HL-60/S4 (cell line): ENCODE results near the gene TFB1M.

Source experiments
- in situ Hi-C: fragments of 300-500 bp; cut with MboI; formaldehyde crosslinking; loops from 2 replicates; pipeline ENCODE4 v1.14.3; 2022; ENCODE audit warnings: low sequenced_read_pairs

Gene TFB1M

DNA sequence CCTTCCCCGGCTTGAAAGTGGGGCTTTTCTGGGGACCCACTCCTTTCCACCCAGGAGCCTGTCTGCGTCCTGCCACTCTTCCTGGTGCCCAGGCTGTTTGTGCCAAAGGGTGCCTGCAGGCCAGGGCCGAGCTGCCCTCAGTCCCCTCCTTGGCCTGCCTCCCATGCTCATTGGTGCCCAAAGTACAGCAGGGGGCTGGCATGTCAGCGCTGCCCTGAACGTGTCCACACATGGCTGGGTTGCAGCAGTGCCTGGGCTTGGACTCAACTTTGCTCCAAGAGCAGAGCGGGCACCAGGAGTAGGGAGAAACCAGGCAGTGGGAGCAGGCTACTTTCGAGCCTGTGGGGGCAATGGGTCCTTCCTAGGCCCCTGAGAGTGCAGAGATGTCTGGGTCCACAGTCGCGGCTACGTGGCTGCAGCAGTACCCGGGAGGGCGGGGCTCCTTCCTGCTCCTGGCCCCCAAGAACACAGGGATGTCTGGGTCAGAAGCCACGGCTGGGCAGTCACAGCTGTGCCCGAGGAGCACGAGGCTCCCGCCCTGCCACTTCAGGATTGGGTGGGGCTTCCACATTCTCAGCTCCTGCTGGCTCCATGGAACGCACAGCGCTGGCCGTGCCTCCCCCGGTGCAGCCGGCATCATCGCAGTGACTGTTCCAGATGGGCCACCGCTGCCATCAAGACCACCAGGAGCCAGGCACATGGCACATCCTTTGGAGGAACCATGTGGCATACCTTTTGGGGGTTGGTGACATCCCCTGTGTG, 100.5 kb downstream of the TFB1M start:
- in situ Hi-C loops = no loop called here

DNA sequence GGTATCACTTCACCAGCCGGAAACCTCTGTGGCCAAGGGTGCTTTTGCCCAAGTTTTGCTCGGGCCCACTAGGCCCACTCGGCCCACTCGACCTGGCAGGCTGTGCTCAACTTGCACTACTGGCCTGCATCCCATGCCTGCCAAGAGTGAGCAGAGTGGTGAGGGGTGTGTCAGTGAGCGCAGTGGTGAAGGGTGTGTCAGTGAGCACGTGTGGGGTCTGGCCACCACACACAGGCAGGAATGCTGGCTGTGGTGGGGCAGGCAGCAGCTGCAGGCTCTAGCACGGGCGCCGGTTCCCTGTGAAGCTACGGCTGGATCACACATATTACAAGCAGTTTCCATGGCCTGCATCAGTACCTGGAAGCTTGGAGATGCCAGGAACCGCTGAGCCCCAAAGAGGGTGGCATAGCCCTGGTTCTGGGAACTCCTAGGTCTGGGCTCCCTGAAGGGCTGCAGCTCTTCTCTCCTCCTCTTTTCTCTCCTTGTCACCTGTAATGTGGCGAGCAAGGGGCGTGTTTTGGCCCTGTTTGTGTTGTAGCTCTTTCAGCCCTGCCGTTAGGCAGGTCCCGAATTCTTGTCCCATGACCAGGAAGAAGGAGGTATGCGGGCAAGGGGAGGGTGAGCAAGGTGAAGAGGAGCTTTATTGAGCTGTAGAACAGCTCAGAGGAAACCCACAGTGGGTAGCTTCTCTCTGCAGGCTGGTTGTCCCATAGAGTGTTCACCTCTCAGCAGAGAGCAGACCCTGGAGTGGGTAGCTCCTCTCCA, 101.5 kb downstream of the TFB1M start:
- in situ Hi-C loops = no loop called here

DNA sequence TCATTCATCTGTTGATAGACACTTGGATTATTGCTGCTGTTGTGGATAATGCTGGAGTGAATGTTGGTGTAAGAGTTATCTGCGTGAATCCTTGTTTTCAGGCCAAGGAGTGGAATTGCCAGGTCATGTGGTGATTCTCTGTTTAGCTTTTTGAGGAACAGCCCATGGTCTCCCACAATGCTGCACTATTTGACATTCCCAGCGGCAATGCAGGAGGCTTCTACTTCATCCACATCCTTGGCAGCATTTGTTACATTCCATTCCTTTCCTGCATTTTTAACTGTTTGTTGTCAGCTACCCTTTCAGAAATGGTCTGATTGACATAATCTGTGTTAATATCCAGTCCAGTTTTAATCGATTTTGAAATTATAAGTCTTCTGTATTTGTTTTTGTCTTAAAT, 102.2 kb downstream of the TFB1M start:
- in situ Hi-C loops = no loop called here

DNA sequence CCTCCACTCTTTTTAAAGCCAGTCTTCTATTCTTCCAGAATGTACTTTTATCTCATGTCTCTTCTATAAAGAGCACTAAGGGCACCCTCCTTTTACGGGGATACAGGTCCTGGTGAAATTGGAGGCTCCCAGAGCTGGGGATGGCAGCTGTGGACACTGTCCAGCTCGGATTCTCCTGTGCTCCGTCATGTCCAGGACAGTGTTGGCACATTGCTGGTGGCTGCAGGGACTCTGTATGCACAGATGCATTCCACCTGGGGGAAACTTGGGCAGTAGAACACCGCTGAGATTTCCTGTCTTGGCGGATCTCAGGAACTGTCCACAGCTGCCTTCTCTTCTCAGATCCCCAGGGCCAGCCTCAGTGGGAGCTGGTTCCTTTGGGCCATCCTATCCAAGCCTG, 107.1 kb downstream of the TFB1M start:
- in situ Hi-C loops = no loop called here
